ENCODE data around the gene CYB561. TPM values are rescaled to one million over a fixed set of nuclear protein-coding genes. Genes with fewer than 3 reads are reported as not detected.

CYB561 gene
- total and polyA plus RNA-seq, 2 donors (not counting 3 experiments of a cell fraction or from before 2014, with no cell fraction given) = 34.9 to 71.1 TPM

DNA sequence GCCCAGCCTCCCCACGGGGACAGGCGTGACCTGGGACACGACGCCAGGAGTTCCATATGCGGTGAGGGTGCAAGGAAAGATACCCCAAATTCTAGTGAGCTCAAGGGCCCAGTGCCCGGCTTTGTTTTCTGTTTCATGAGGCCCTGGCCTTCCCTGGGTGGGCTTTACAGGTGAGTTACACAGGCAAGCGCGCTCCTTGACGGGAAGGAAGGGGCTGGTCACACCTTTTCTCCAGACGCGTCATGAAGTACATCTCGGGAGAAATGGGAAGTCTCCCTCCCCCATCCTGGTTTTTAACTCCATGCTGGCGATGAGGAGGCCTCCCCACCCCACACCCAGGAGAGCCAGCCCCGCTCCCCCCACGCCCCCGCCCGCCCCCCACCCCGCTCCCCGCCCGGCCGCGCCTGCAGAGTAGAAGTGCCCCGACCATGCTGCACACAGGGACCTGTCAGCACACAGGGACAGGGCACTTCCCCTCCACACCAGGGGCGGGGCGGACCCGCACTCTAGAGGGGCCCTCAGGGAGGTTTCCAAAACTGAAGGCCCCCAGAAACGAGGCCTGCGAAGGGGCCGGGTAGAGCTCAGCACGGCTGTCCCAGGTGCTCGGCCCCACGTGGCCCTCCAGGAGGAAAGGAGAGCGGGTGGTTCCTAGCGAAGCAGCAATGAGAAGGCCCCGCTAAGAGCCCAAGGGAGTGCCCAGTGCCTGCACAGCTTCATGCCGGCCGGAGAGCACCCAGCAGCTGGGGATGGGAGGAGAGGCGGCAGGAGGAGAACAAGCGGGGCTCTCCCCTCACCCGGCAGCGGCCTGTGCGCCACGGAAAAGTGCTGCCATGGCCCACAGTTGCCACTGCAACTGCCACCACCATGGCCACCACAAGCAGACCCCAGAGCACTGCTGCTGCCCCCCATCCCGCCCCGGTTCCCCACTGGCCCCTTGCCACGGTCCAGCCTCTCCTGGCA, 7.7 kb downstream of the CYB561 start:
- H2AFZ ChIP-seq (ENCODE audit: low read depth, low read length) = no peak overlapping the region
- H3K79me2 ChIP-seq (ENCODE audit: control insufficient read depth, insufficient read depth, low read length) = no peaks in the 10 kb centered on the region
- peaks cover 20% of the 10 kb centered on the region for H3K4me1 ChIP-seq (ENCODE audit: control insufficient read depth, extremely low read depth, insufficient read depth, low read length)
- DNase-seq (ENCODE audit: low read depth, low spot score) (no peak), FAIRE-seq (no peak)
- no peaks in the 10 kb centered on the region for H3K9me1 ChIP-seq (replicated peaks; ENCODE audit: control insufficient read depth, extremely low read depth, insufficient read depth, low read length)
- ChIA-PET CTCF (interaction anchor here (0.7 to 2.1 kb wide), 3 partner anchors 9 to 13 kb away, joined by 3 to 12 read pairs (median 4); no protein-coding TSS in a partner anchor), POLR2A (interaction anchor here (0.5 kb wide), 1 partner anchor 203 kb away, joined by 4 read pairs; no protein-coding TSS in a partner anchor)
- H3K27me3 ChIP-seq (ENCODE audit: control insufficient read depth in 2 of 2, insufficient read depth in 2 of 2, low read length in 2 of 2) = no peaks in the 10 kb centered on the region
- H3K27ac ChIP-seq (ENCODE audit: insufficient read depth, low read depth, low read length) = no peak overlapping the region
- TF ChIP-seq, protein P1, sequence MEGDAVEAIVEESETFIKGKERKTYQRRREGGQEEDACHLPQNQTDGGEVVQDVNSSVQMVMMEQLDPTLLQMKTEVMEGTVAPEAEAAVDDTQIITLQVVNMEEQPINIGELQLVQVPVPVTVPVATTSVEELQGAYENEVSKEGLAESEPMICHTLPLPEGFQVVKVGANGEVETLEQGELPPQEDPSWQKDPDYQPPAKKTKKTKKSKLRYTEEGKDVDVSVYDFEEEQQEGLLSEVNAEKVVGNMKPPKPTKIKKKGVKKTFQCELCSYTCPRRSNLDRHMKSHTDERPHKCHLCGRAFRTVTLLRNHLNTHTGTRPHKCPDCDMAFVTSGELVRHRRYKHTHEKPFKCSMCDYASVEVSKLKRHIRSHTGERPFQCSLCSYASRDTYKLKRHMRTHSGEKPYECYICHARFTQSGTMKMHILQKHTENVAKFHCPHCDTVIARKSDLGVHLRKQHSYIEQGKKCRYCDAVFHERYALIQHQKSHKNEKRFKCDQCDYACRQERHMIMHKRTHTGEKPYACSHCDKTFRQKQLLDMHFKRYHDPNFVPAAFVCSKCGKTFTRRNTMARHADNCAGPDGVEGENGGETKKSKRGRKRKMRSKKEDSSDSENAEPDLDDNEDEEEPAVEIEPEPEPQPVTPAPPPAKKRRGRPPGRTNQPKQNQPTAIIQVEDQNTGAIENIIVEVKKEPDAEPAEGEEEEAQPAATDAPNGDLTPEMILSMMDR (IDR thresholded peaks at IDR 0.05; ENCODE audit: extremely low read depth in 1 of 2, insufficient read depth in 1 of 2, low read depth in 1 of 2, low read length in 2 of 2) = no peak
- TF ChIP-seq POLR2A (IDR thresholded peaks at IDR 0.05; ENCODE audit: low read depth, low read length) = no peak
- no peak for TF ChIP-seq EZH2 (IDR thresholded peaks at IDR 0.05; ENCODE audit: borderline replicate concordance, low read depth, low read length, severe bottlenecking)
- TF ChIP-seq, protein P2, sequence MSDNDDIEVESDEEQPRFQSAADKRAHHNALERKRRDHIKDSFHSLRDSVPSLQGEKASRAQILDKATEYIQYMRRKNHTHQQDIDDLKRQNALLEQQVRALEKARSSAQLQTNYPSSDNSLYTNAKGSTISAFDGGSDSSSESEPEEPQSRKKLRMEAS (IDR thresholded peaks at IDR 0.05; ENCODE audit: insufficient read depth, insufficient read length) = no peak
- peaks cover 0 to 4% of the 10 kb centered on the region in 2 experiments for H3K36me3 ChIP-seq (ENCODE audit: control insufficient read depth in 2 of 2, extremely low read depth in 1 of 2, insufficient read depth in 2 of 2, low read length in 2 of 2)
- dilution Hi-C loops (cut with MboI; ENCODE audit: extremely low pct_ligation_motif_present, low sequenced_read_pairs) = no loop called here
- no peaks in the 10 kb centered on the region for H3K9me3 ChIP-seq (replicated peaks; ENCODE audit: control insufficient read depth, insufficient read depth, low read length)
- intact Hi-C loops (cut with micrococcal nuclease) = no loop called here
- no TSS peak for BruUV-seq (replicated peaks)
- no peak overlapping the region for H3K9ac ChIP-seq (replicated peaks; ENCODE audit: extremely low read depth, insufficient read depth, low read length)
- no peak overlapping the region for H3K4me2 ChIP-seq (ENCODE audit: insufficient read depth, low read length)
- H3K4me3 ChIP-seq (replicated peaks in 1 of 3; ENCODE audit: insufficient read depth in 1 of 3, low read depth in 1 of 3, low read length in 3 of 3) = no peak overlapping the region
- H4K20me1 ChIP-seq (replicated peaks; ENCODE audit: control insufficient read depth, extremely low read depth, insufficient read depth, low read length) = no peaks in the 10 kb centered on the region

Measured in endothelial cell of umbilical vein (primary cell).